Vagina (tissue), 2 donors: Measurements from ENCODE around the gene JAM3. TPM values are rescaled to one million over a fixed set of nuclear protein-coding genes. Genes with fewer than 3 reads are reported as not detected.

Source experiments
- DNase-seq, 2 donors: peaks; one replicate each; pipeline ENCODE4 v3.0.0-alpha.2; 2017; ENCODE audit errors: extremely low spot score in 2 of 2
- H3K27ac ChIP-seq: fragments of 200-600 bp; sonication (generic); one replicate; pipeline ENCODE4 v1.5.1; 2019
- H3K27me3 ChIP-seq: fragments of 200-600 bp; sonication (generic); one replicate; pipeline ENCODE4 v1.5.1; 2019
- H3K36me3 ChIP-seq, 2 donors: fragments of 200-600 bp; sonication (generic); one replicate each; pipeline ENCODE4 v1.5.1; 2017 to 2019
- H3K4me1 ChIP-seq: fragments of 200-600 bp; sonication (generic); one replicate; pipeline ENCODE4 v1.5.1; 2019
- H3K4me3 ChIP-seq, 2 donors: fragments of 200-600 bp; sonication (generic); 1 replicate in 1 of 2; 2 replicates in 1 of 2; pipeline ENCODE4 v1.5.1; 2016 to 2019
- H3K9me3 ChIP-seq: fragments of 200-600 bp; sonication (generic); one replicate; pipeline ENCODE4 v1.5.1; 2019
- POLR2A ChIP-seq, 2 donors: fragments of 450-650 bp; IDR thresholded peaks; one replicate each; pipeline ENCODE4 v1.6.1; 2017; ENCODE audit warnings: antibody characterized with exemption in 2 of 2, mild to moderate bottlenecking in 2 of 2, moderate library complexity in 2 of 2
- POLR2AphosphoS5 ChIP-seq, 2 donors: sonication (generic); formaldehyde crosslinking; IDR thresholded peaks; one replicate each; pipeline ENCODE4 v1.9.0; 2017; ENCODE audit warnings: antibody characterized with exemption in 2 of 2, mild to moderate bottlenecking in 2 of 2, low read depth in 1 of 2; ENCODE audit not compliant: insufficient read depth in 1 of 2
- intact Hi-C: fragments of 100-400 bp; cut with DNase I; formaldehyde crosslinking; loops from one replicate; pipeline ENCODE4 v1.15.1; 2023
- total RNA-seq: library from RNA; depleted of rRNA; stranded (reverse); fragments of >200 nt; gene quantifications from one replicate; pipeline ENCODE4 v1.2.3, GENCODE V29; 2016
- TF ChIP-seq, protein P1 (sequence below), 3 experiments: fragments of 450-650 bp in 2 of 3; fragments of 200-600 bp in 1 of 3; sonication (generic) in 1 of 3; IDR thresholded peaks; one replicate each; pipeline ENCODE4 v1.5.1; 2017 to 2019; ENCODE audit warnings: antibody characterized with exemption in 3 of 3, mild to moderate bottlenecking in 2 of 3, moderate library complexity in 2 of 3

Gene JAM3
- total RNA-seq, 1 donor from 2014 or later = 31.7 TPM

DNA sequence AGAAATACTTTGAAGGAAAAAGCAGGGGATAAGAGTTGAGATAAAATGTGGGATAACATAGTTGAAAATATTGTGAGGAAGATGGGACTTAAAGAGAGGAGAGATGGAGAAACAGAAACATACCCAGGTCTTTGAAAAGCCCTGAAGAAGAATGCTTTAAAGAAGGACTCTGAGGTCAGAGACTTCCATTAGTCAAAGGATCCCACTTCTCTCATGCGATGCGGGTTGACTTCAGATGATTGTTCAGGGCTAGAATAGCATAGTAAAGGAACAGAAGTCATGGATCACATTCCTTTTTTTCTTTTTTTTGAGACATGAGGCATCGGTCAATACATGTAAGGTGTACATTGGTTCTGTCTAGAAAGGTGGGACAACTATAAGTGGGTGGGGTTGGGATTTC lies 3.5 kb upstream of the JAM3 start:
- TF ChIP-seq POLR2A (IDR thresholded peaks at IDR 0.05) (no peak), POLR2AphosphoS5 (IDR thresholded peaks at IDR 0.05; ENCODE audit: insufficient read depth in 1 of 2, low read depth in 1 of 2) (no peak)
- TF ChIP-seq, protein P1, sequence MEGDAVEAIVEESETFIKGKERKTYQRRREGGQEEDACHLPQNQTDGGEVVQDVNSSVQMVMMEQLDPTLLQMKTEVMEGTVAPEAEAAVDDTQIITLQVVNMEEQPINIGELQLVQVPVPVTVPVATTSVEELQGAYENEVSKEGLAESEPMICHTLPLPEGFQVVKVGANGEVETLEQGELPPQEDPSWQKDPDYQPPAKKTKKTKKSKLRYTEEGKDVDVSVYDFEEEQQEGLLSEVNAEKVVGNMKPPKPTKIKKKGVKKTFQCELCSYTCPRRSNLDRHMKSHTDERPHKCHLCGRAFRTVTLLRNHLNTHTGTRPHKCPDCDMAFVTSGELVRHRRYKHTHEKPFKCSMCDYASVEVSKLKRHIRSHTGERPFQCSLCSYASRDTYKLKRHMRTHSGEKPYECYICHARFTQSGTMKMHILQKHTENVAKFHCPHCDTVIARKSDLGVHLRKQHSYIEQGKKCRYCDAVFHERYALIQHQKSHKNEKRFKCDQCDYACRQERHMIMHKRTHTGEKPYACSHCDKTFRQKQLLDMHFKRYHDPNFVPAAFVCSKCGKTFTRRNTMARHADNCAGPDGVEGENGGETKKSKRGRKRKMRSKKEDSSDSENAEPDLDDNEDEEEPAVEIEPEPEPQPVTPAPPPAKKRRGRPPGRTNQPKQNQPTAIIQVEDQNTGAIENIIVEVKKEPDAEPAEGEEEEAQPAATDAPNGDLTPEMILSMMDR (IDR thresholded peaks at IDR 0.05) = no peak
- H3K27me3 ChIP-seq = no peaks in the 10 kb centered on the region
- H3K4me3 ChIP-seq = no peak overlapping the region
- no peak overlapping the region for H3K27ac ChIP-seq
- DNase-seq = no peak
- intact Hi-C loops = loop anchor here (5.0 kb wide), 1 partner anchor 77 kb away; no protein-coding TSS in a partner anchor
- H3K36me3 ChIP-seq = no peaks in the 10 kb centered on the region
- peaks cover 11% of the 10 kb centered on the region for H3K4me1 ChIP-seq
- no peaks in the 10 kb centered on the region for H3K9me3 ChIP-seq

DNA sequence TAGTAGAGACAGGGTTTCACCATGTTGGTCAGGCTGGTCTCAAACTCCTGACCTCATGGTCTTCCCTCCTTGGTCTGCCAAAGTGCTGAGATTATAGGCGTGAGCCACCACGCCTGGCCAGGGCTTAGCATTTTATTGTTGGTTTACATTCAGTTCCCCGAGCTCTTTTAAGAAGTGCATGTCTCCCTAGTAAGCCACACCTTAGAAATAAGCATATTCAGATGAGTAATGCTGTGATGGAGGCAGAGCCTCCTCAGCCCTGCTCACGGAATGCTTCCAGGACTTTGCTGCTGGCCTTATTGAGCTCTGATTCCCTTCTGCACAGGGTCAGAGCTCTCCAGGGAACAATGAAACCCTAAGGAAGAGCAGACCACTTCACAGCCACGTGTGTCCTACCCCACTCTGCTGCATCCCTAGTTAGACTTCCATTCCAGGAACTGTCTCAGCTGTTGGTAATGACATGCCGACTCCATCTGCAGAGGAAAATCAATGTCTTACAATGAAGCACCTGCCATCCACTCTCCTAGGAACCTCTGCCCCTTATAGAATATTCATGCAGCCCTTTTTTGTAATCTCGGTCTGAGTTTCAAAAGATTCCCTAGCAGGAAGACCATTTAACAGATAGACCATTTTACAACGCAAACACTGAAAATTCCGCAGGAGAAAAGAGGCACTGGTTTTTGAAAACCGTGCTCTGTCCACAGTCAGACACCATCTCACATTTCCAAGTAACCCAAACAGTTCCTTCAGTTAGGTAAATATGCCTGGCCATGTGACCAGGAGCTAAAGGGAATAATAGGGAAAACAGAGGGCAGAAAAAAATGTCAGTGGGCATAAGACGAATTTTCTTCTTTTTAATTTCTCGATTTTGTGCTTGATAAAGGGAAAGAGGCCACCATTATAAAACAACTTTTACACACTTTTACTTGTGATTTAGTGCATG lies 1.7 kb upstream of the JAM3 start:
- DNase-seq = no peak
- intact Hi-C loops = loop anchor here (5.0 kb wide), 1 partner anchor 75 kb away; no protein-coding TSS in a partner anchor

DNA sequence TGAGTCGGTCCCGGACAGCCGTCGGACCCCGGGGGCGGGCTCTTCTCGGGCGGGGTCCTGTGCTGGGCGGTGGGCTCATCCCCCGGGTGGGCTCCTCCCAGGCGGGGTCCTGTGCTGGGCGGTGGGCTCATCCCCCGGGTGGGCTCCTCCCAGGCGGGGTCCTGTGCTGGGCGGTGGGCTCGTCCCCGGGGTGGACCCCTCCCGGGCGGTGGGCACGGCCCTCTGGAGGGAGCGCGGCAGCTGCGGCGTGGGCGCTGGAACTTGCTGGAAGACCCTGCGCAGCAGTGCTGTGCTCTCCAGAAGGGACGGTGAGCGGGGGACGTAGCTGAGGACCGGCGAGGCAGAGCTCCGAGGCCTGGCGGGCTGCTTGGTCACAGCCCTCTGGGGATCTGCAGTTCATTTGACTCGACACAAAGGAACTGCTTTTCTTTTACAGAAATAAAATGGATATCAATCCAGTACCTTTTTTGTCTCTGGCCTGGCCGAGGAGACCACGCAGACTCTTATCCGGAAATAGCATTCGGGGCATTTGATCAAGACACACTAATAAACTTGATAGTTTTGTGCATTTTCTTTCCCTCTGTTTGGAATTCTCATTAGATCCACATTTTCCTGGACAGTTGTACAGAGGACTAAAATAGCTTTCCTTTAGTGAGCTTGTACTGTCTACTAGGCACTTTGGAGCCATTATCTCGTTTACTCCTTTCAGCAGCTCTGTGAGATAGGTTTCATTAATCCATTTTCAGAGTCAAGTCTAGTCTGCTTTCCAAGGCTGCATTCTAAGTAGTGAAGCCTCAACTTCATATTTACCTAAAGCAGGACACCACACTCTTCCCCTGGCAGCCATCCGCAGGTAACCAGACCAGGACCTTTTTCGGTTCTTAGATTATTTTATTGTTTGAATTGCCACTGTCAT lies 812 bp downstream of the JAM3 start:
- no peak for DNase-seq
- Histone ChIP-seq H3K9me3 (no peaks in the 10 kb centered on the region), H3K27me3 (no peaks in the 10 kb centered on the region), H3K4me1 (peaks cover 22% of the 10 kb centered on the region), H3K4me3 (peak overlapping the region; percentile 75 to 85), H3K36me3 (no peaks in the 10 kb centered on the region), H3K27ac (peak overlapping the region; percentile 97)
- intact Hi-C loops = loop anchor here (2.0 to 5.0 kb wide), 2 partner anchors 51 to 73 kb away; no protein-coding TSS in a partner anchor
- no peak for TF ChIP-seq POLR2AphosphoS5 (IDR thresholded peaks at IDR 0.05; ENCODE audit: insufficient read depth in 1 of 2, low read depth in 1 of 2)
- TF ChIP-seq POLR2A (IDR thresholded peaks at IDR 0.05) = no peak
- TF ChIP-seq, protein P1 (IDR thresholded peaks at IDR 0.05) = no peak

More for the DNA sequence above, 1.7 kb upstream of the JAM3 start:
- no peaks in the 10 kb centered on the region for H3K9me3 ChIP-seq
- no peak overlapping the region for H3K4me3 ChIP-seq
- H3K27ac ChIP-seq = no peak overlapping the region
- H3K4me1 ChIP-seq = peaks cover 14% of the 10 kb centered on the region
- no peaks in the 10 kb centered on the region for H3K27me3 ChIP-seq
- no peaks in the 10 kb centered on the region for H3K36me3 ChIP-seq
- TF ChIP-seq POLR2A (IDR thresholded peaks at IDR 0.05) (no peak), POLR2AphosphoS5 (IDR thresholded peaks at IDR 0.05; ENCODE audit: insufficient read depth in 1 of 2, low read depth in 1 of 2) (no peak)
- TF ChIP-seq, protein P1 (IDR thresholded peaks at IDR 0.05) = no peak

GRCh38 chr11:134070342-134070845 lies 1.5 kb downstream of the JAM3 start:
- peaks cover 22% of the 10 kb centered on the region for H3K4me1 ChIP-seq
- no peaks in the 10 kb centered on the region for H3K27me3 ChIP-seq
- intact Hi-C loops = no loop called here
- peak overlapping the region in 1 of 2 donors; percentile 85 for H3K4me3 ChIP-seq
- TF ChIP-seq POLR2AphosphoS5 (IDR thresholded peaks at IDR 0.05; ENCODE audit: insufficient read depth in 1 of 2, low read depth in 1 of 2) (no peak), POLR2A (IDR thresholded peaks at IDR 0.05) (no peak)
- TF ChIP-seq, protein P1 (IDR thresholded peaks at IDR 0.05) = no peak
- DNase-seq = no peak
- no peaks in the 10 kb centered on the region for H3K36me3 ChIP-seq
- peak overlapping the region; percentile 97 for H3K27ac ChIP-seq
- H3K9me3 ChIP-seq = no peaks in the 10 kb centered on the region
